GM12873 (cell line): ENCODE results near the gene DIP2B.

Experiments used
- CTCF ChIP-seq: IDR thresholded peaks from 2 replicates; pipeline ENCODE4 v1.5.1; 2012; ENCODE audit warnings: low read depth, mild to moderate bottlenecking, moderate library complexity, low read length, control low read depth; ENCODE audit not compliant: insufficient read depth; ENCODE audit errors: missing control alignments

Gene DIP2B

GRCh38 chr12:50647031-50647430 lies 142.2 kb downstream of the DIP2B start:
- no peak for TF ChIP-seq CTCF

GRCh38 chr12:50647479-50647878 lies 142.7 kb downstream of the DIP2B start:
- TF ChIP-seq CTCF, result no peak

GRCh38 chr12:50650285-50650684 lies 145.5 kb downstream of the DIP2B start:
- no peak for TF ChIP-seq CTCF

- no peak for TF ChIP-seq CTCF
Measured at GRCh38 chr12:50655374-50655921, 150.7 kb downstream of the DIP2B start.

- TF ChIP-seq CTCF, result no peak
Measured at GRCh38 chr12:50659260-50659659, 154.5 kb downstream of the DIP2B start.

- no peak for TF ChIP-seq CTCF
Measured at GRCh38 chr12:50659690-50660424, 155.1 kb downstream of the DIP2B start.

GRCh38 chr12:50660425-50660822 lies 155.6 kb downstream of the DIP2B start:
- TF ChIP-seq CTCF, result no peak
